HCT116 (cell line): ENCODE data around the gene ZNF470.

Experiments
- CBX3 ChIP-seq: IDR thresholded peaks from 2 replicates; pipeline ENCODE4 v1.6.1; 2012; ENCODE audit warnings: low read depth
- CEBPB ChIP-seq: IDR thresholded peaks from 2 replicates; pipeline ENCODE4 v1.6.1; 2012; ENCODE audit warnings: low read depth
- CTCF ChIP-seq, 3 experiments: fragments of 200-600 bp in 1 of 3; sonication (generic) in 1 of 3; IDR thresholded peaks in 2 of 3; conservative IDR thresholded peaks in 1 of 3; 2 replicates each; pipeline ENCODE4 v1.5.1; 2012 to 2017; ENCODE audit warnings: low read depth in 2 of 3, low read length in 2 of 3, antibody characterized with exemption in 1 of 3, borderline replicate concordance in 1 of 3, control low read depth in 1 of 3, mild to moderate bottlenecking in 1 of 3, mixed read lengths in 1 of 3, mixed run types in 1 of 3, moderate library complexity in 1 of 3; ENCODE audit not compliant: insufficient read depth in 1 of 3
- EZH2 ChIP-seq: fragments of 200-600 bp; sonication (generic); IDR thresholded peaks from 2 replicates; pipeline ENCODE4 v1.6.1; 2017; ENCODE audit warnings: antibody characterized with exemption, mixed run types
- EZH2phosphoT487 ChIP-seq: fragments of 200-600 bp; IDR thresholded peaks from 2 replicates; pipeline ENCODE4 v1.6.1; 2018; ENCODE audit warnings: antibody characterized with exemption, borderline replicate concordance
- FOSL1 ChIP-seq: IDR thresholded peaks from 2 replicates; pipeline ENCODE4 v1.6.1; 2012; ENCODE audit warnings: low read depth
- POLR2A ChIP-seq: IDR thresholded peaks from 2 replicates; pipeline ENCODE4 v1.7.0; 2011; ENCODE audit warnings: borderline replicate concordance; ENCODE audit not compliant: insufficient read depth, insufficient read length; ENCODE audit errors: extremely low read depth
- REST ChIP-seq: IDR thresholded peaks from 2 replicates; pipeline ENCODE4 v1.6.1; 2012; ENCODE audit warnings: low read depth
- SRF ChIP-seq: IDR thresholded peaks from 2 replicates; pipeline ENCODE4 v1.6.1; 2012; ENCODE audit warnings: low read depth
- YY1 ChIP-seq: IDR thresholded peaks from 2 replicates; pipeline ENCODE4 v1.6.1; 2011; ENCODE audit warnings: low read length, low read depth, moderate library complexity, mild to moderate bottlenecking; ENCODE audit not compliant: insufficient replicate concordance; ENCODE audit errors: extremely low read depth
- ZBTB33 ChIP-seq: IDR thresholded peaks from 2 replicates; pipeline ENCODE4 v1.6.1; 2011; ENCODE audit warnings: mild to moderate bottlenecking, low read length, moderate library complexity; ENCODE audit not compliant: insufficient replicate concordance; ENCODE audit errors: extremely low read depth
- ZFX ChIP-seq: fragments of 450-650 bp; IDR thresholded peaks from 2 replicates; pipeline ENCODE4 v1.6.1; 2017

- TF ChIP-seq POLR2A (no peak), CTCF (IDR thresholded peaks at IDR 0.05 in 2 of 3, conservative IDR thresholded peaks at IDR 0.05 in 1 of 3; ENCODE audit: borderline replicate concordance in 1 of 3, insufficient read depth in 1 of 3, low read depth in 2 of 3, low read length in 2 of 3) (no peak), REST (no peak), EZH2 (no peak), SRF (no peak), FOSL1 (no peak), CBX3 (no peak), YY1 (no peak), EZH2phosphoT487 (no peak), ZBTB33 (no peak), CEBPB (no peak), ZFX (no peak)
Measured at GRCh38 chr19:56537442-56537841, 29.8 kb upstream of the ZNF470 start.
